ENCODE data around the gene PIP4K2A.

The PIP4K2A gene

GRCh38 chr10:22635650-22636049 is 78.7 kb downstream of the PIP4K2A start:
- DNase-seq (ENCODE audit: low read depth): no peak

DNA sequence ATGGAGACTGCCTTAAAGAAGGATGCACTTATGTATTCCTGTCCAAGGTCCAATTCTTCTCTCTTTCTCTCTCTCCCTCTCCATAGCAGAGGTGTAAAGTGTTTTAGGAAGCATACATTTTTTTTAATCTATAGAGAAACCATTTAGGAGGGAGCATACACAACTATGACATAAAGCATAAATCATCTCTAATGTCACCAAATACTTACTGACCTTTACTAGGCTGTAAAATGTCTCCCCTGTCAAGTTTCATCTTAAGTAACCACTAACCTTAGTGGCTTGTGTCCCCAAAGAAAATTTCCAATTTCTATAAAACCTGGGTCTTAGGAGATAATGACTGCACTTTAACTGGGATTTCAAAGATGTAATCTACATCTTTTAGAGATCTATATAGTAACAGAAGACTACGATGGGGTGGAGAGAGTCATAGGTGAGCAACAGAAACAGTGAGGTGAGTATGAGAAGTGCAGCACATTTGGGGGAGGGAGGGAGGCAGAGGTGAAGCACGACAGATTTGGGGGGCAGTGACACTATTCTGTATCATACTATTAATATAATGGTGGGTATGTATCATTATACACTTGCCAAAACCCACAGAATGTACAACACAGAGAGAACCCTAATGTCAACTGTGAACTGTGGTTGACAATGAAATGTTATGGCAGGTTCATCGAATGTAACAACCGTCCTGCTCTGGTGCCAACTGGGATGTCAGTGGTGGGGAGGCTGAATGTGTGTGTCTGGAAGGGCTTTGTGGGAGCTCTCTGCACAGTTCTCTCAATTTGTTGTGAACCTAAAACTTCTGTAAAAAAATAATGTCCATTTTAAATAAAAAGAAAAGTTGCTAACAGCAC is 79.5 kb downstream of the PIP4K2A start:
- no peak for DNase-seq (ENCODE audit: low read depth)

- DNase-seq (ENCODE audit: low read depth): no peak
Observed at GRCh38 chr10:22634093-22634492, 80.3 kb downstream of the PIP4K2A start.

DNA sequence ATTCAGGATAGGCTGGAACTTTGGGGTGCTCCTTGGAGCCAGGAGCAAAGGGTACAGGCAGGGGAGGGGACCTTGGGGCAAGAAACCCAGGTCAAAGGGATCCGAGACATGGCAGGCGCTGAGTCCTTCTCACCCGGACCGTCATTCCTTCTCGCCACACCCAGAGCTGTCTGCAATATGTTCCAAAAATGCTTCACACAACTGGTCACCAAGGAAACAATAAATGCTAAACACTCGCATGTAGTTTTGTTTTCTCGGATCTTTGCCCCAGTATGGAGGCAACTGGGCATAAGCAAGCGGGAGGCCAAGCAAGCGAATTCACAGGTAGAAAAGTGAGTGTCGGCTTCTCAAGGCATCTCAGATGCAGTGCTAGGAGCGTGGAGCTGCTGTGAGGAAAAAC is 80.8 kb downstream of the PIP4K2A start:
- no peak for DNase-seq (ENCODE audit: low read depth)

- no peak for DNase-seq (ENCODE audit: low read depth)
Observed at GRCh38 chr10:22633106-22633505, 81.3 kb downstream of the PIP4K2A start.

- no peak for DNase-seq (ENCODE audit: low read depth)
Observed at GRCh38 chr10:22631646-22632278, 82.6 kb downstream of the PIP4K2A start.

- no peak for DNase-seq (ENCODE audit: low read depth)
Observed at GRCh38 chr10:22631185-22631584, 83.2 kb downstream of the PIP4K2A start.

GRCh38 chr10:22630234-22631174 is 83.9 kb downstream of the PIP4K2A start:
- no peak for DNase-seq (ENCODE audit: low read depth)

GRCh38 chr10:22629852-22630233 is 84.5 kb downstream of the PIP4K2A start:
- DNase-seq (ENCODE audit: low read depth): no peak

DNA sequence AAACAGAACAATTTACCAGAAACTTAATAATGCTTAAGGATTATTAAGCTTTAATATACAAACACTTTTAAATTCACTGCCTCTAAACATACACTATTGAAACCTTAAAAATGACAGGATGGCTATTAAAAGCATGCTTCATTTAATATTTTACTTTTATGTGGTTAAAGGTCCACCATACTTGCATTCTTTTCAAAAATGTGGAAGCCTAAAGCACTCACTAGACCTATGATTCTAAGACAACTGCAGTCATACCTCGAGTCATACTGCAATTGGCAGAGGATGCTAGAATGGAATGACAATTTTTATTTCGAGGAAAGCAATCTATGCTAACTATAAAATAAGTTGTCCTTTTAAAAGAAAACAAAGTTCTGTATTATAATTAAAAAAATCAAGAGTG is 85.3 kb downstream of the PIP4K2A start:
- no peak for DNase-seq (ENCODE audit: low read depth)

GRCh38 chr10:22628309-22628708 is 86.1 kb downstream of the PIP4K2A start:
- DNase-seq (ENCODE audit: low read depth): no peak

GRCh38 chr10:22626784-22627183 is 87.6 kb downstream of the PIP4K2A start:
- DNase-seq (ENCODE audit: low read depth): no peak

- DNase-seq (ENCODE audit: low read depth): no peak
Observed at GRCh38 chr10:22625516-22626290, 88.7 kb downstream of the PIP4K2A start.

DNA sequence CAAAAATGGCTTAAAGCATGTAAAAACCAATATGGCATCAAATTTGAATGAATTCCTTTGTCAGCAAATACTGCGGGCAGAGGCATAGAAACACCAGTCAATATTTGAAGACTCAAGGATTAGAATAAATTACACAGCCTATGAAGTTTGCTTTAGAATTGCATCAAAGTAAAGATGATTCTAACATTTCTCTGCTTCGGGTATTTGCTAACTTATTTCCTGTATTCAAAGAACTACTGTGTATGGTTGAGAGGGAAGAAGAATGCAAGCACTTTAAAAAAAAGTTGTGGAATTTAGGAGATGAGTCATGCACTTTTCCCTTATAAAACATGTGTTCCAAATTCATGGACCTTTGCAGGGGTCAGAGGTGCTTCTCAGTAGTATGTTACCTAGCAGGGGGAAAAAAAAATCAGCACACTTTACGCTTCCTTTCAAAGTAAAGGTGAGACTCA is 90.1 kb downstream of the PIP4K2A start:
- DNase-seq (ENCODE audit: low read depth): no peak

DNA sequence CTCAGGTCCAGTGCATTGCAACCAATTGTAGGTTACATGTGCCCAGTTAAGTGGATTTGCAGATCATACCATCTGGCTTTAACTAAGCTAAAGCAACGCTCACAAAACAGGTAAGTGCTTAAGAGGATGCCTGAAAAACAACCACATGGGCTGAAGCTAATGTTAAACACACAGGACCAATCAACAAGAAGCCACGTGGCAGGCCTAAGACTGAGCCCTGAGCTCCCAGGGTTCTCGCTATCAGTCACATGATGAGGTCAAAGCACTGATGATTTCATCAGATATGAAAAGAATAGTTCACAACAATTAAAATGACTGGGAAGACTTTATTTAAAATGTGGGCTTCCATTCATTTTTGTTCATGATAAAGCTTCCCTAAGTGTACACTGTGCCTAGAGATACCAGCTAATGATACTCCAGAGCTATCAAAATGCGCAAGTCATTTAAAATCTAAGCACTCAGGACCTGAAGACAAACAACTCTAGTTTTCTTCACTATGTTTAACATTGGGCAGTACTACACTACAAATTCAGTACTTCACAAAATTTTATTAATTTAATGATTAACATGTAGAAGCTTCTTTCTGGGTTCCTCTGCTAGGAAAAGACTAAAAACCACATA is 90.6 kb downstream of the PIP4K2A start:
- no peak for DNase-seq (ENCODE audit: low read depth)

- DNase-seq (ENCODE audit: low read depth): no peak
Observed at GRCh38 chr10:22622242-22622806, 92.1 kb downstream of the PIP4K2A start.

GRCh38 chr10:22621726-22622125 is 92.7 kb downstream of the PIP4K2A start:
- DNase-seq (ENCODE audit: low read depth): no peak

DNA sequence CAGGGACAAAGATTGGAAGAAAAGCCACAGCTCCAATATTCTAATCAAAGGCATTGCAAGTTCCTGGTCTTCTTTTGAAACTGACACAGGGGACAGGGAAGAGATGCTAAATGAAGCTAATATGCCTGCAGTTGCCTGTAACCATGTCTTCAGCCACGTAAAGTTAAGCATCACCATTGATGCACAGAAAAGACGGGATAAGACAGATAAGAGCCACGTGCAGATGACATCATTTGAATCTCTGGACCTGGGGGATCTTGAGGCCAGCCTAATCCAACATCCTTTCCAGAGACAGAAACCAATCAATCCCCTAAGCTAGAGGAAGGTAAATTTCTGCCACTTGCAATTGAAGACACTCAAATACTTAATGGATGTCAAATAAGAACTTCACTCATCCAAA is 93.4 kb downstream of the PIP4K2A start:
- DNase-seq (ENCODE audit: low read depth): no peak

DNA sequence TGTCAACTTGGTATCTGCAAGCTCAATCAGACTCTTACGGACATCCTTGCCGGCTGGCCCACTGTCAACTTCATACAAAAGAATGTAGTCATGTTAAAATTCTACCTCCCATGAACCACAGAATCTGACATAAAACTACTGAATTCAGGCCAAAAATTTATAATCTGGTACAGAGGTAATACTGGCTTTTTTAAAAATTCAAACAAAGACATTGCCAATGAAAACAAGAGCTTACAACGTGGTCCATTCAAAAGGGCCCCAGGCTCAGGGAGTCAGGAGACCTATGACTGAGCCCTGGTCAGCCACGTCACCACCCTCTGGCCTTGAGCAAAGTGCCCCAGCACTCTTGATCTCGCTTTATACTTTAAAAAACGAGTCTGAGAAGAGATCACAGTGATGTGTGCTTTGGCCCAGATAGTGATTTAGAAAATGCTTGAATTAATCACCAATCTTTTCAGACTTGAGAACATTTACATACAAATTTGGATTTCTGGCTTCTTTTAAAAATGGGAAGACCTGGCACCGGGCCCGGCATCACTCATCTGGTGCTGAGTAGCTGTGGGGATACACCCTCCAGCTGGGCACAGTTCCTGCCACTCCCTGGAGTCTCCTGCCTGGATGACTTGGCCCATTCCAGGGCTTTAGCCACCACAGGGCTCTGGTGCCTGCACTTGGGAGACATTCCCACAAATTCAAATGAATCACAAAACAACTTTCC is 94.1 kb downstream of the PIP4K2A start:
- no peak for DNase-seq (ENCODE audit: low read depth)

DNA sequence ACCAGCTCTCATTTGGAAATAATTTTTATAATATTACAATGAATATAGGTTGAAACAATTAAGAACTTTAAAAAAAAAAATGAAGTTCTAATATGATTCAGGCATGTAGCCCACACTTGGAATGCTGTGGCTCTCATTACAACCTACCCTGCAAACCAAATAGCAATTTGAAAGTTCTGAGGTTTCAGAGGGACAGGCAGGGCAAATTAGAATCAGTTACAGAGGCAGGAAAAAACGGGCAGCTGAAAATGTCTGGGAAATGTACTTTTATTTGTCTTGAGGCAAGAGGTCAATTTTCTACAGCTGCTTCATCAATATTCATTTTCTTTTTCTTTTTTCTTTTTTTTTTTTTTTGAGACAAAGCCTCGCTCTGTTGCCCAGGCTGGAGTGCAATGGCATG is 95.3 kb downstream of the PIP4K2A start:
- no peak for DNase-seq (ENCODE audit: low read depth)
